GM18870 (cell line): ENCODE measurements around the gene AMZ1.
"Not testable (repeated sequence)": the region's sequence is repeated elsewhere in the genome, so short reads cannot be mapped to it uniquely, and the experiment has no call there.

ENCODE experiments used
- ATAC-seq: cut with Tn5 transposase; IDR thresholded peaks from one replicate; pipeline ENCODE4 v1.9.1; 2021; ENCODE audit warnings: moderate library complexity; ENCODE audit not compliant: unreplicated experiment

AMZ1 gene

GRCh38 chr7:2724453-2725177 lies 36.6 kb downstream of the AMZ1 start:
- no peak for ATAC-seq

DNA sequence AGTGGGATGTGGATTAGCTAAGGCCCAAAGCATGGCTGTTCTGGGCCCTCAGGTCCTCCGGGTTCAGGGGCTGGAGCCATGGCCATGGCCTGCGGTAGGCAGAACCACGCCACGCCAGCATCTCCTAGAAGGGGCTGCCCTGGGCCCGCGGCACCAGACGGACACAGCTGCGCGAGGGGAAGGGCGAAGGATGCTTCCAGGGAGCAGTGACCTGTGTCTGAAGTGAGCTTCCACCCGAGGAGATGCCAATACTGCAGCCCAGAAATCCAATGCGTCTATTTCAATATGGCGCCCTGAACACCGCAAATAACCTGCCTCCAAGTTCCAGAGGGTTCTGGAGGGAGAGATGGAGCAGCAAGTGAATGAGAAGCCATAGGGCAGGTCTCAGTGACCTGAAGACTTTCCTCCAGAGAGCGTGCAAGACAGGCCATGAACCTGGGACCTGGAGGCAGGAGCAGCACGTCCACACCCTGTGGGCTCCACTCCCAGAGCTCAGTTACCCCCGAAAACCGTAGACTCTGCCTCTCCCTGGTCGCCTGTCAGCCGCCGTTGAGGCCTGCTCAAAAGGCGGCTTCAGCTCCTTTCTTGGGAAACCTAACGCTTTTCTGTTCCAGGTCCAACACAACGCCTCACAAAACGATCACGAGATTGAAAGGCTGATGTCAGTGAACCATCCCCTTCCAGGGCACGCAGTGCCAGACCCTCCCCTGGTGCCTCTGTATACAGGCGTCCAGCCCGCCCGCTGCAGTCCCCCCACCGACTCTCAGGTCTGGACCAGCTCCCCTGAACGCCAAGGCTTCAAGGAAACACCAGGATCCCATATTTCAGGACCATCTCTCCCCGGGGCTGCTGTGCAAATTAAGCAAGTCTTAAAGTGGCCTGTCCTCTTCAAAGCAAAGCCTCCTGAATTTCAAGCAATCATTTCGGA lies 37.4 kb downstream of the AMZ1 start:
- ATAC-seq: no peak

DNA sequence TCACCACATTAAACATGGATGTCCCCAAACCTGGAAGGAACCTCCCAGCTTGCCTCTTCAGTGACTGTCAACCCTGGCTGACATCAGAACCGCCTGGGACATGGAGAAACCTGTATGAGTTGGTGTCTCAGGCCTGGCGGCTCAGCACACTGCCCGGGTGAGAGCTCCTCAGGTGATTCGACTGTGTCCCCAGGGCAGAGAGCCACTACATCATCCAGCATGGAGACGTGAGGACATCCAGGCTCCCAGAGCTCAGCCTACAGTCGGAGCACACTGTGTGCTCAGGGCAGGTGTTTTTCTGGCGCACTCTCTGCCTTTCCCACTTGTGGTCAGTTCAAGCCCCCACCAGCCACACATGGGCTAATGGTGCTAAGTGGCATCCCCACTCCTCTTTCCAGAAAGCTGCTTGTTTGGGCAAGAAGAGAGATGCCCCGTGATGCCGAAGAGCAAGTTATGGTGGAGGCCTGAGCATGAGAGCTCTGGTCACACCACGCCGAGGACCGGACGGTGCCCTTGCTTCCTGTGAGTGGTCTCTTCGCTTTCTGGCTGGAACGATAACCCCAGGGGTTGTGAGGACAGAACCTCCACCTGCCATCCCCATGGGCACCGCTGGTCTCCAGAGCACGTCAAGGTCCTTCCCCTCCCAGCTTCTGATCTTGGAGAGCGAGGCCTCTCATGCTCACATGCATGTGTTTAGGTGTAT lies 38.5 kb downstream of the AMZ1 start:
- ATAC-seq: no peak

DNA sequence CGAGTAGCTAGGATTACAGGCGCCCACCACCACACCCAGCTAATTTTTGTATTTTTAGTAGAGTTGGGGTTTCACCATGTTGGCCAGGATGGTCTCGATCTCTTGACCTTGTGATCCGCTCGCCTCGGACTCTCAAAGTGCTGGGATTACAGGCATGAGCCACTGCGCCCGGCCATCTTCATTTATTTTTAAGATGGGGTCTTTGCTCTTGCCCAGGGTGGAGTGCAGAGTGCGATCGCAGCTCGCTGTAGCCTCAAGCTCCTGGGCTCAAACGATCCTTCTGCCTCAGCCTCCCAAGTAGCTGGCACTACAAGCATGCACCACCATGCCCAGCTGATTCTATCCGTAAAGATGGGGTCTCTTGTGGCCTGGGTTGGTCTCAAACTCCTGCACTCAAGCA lies 39.2 kb downstream of the AMZ1 start:
- ATAC-seq: not testable (repeated sequence)

DNA sequence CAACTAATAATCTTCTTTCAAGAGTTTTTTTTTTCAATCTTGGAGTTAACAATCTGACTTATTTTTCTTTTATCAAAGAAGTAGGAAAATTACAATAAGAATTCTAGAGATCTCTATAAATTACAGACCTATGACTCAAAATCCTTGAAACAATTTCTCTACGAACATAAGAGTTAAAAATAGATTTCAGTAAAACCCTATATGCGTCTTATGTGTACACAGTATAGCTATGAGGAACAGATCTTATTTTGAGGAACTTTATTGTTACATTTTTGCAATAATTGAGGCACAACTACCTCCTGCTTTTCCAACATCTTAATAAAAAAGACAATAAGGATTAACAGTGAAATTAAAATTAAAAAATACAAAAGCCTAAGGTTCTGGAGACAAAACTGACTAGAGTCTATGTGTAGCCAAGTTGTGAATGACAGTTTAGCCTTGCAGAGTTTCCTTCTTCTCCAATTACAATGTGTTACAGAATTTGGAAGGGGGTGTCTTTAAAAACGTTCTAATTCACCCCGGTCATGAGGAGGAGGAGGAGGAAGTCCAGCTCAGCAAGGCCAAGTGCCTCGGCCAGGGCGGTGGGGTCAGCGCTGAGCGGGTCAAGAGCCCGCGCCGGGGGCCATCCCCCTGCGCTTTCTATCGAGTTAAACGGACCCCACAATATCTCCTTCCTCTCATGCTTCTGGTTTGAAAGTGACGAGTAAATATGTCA lies 40.5 kb downstream of the AMZ1 start:
- ATAC-seq: no peak

GRCh38 chr7:2729031-2729892 lies 41.3 kb downstream of the AMZ1 start:
- ATAC-seq: no peak

DNA sequence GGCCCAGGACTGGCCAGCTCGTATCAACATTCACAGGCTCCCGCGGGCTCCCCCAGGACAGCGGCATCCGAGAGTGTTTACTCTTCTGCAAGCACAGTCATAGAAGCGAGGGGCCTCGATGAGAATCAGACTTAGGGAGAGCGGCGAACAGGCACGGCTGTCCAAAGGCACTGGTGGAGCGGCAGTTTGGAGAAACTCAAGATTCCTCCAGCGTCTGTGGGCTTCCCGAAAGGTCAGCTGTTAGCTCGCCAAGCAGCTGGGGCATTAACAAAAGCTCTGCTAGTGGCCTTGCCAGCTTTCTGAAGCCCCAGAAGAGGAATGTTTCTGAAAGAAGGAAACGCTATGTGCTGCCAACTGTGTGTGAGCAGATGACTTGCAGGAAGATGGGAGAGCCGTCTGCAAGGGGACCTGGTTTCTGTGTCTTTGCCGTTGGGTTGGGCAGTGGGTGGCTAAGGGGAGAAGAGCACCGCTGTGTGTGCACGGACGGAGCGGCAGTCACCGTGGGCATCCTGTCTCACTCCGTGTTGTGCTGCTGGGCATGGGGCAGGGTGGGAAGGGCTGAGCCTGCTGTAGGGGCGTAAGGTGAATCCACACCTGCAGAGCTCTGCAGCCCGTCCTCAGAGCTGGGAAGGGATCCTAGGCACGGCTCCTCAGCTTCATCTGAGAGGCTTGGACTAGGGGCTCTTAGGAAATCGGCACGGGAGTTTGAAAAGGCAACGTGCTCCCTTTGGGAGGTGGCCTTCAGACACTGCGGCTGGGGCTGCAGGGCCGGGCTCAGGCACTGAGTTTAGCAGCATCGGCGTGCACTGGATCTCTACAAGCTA lies 42.1 kb downstream of the AMZ1 start:
- ATAC-seq: no peak

DNA sequence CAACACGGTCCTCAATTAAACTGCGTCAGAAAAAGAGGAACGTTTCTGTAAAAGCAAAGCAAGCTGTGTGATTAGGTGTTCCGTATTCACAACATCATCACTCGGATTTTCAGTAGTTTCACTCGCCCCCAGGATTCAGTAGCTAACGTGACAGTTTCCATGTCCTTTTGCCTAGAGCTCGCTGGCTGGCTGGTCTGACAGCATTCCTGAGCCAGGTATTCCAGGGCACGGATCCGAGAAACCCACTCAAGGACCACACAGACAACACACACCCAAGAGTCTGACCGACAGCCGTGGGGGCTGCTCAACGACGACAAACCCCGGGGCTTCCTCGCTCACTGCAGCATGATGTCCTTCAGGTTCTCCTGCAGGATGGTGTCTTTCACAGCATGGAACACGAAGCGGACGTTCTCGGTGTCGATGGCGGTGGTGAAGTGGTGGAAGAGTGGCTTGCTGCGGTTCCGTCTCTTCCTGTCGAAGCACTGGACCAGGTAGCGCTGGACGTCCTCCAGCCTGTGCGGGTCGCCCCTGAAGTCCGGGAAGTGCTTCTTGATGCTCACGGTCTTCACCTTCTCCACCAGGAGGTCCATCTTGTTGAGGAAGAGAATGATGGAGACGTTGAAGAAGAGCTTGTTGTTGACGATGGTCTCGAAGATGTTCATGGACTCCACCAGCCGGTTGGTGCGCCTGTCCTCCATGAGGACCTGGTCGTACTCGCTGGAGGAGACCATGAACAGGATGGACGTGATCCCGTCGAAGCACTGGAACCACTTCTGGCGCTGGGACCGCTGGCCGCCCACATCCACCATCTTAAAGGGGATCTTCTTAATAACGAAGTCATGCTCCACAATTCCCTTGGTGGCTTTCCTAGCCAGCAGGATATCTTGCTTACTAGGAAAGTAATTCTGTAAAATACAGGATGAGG lies 43.1 kb downstream of the AMZ1 start:
- no peak for ATAC-seq

GRCh38 chr7:2732388-2732787 lies 44.4 kb downstream of the AMZ1 start:
- ATAC-seq: no peak

DNA sequence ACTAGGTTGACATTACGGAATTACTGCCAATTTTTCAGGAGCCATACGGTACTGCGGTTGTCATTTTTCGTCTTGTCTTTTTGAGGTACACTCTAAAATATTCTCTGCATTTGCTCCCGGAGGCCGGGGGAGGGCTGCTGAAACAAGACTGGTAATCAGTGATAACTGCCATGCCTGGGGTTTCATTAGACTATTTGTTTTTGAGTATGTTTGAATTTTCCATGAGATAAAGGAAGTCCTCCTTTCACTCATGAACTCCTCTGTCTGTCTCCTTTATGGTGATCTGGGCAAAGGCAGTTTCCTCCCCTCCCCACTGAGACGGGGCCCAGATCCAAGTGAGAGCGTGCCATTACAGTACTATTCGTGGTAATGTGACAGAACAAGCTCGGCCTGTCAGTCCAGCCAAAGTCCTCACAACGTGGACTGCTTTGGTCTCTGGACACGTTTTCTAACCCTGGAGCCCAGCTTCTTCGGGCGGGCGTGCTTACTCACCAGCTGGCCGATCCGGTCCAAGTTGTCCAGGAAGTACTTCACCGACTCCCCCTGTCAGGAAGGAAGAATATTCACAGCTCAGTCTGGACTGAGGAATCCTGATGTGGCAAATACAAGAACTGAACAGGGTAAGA lies 45.1 kb downstream of the AMZ1 start:
- no peak for ATAC-seq

DNA sequence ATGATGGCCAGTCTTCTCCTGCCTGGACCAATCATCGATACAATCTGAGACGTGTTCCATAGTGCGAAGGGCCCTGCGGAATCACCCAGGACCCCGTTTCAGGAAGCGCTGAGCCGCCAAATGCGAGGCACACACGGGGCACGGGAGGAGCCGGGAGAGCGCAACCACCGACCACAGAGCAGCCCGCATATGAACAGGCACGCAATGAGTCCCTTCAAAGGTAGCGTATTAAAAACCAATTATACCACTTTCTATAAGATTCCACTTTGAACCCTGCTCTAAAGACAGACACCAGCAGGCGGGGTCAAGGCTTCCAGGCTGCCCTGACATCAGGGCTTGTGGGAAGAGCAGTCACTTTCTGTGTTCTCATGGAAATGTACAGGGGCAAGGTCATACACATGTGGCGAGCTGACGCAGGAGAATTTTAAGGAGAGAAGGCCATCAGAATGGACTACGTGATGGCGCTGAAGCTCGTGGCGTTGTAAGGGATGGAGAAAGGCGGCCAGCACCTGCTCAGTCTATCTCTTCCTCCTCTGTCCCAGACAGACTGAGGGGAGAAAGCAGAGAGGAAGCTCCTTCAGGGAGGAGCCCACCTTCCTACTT lies 46.2 kb downstream of the AMZ1 start:
- ATAC-seq: no peak

DNA sequence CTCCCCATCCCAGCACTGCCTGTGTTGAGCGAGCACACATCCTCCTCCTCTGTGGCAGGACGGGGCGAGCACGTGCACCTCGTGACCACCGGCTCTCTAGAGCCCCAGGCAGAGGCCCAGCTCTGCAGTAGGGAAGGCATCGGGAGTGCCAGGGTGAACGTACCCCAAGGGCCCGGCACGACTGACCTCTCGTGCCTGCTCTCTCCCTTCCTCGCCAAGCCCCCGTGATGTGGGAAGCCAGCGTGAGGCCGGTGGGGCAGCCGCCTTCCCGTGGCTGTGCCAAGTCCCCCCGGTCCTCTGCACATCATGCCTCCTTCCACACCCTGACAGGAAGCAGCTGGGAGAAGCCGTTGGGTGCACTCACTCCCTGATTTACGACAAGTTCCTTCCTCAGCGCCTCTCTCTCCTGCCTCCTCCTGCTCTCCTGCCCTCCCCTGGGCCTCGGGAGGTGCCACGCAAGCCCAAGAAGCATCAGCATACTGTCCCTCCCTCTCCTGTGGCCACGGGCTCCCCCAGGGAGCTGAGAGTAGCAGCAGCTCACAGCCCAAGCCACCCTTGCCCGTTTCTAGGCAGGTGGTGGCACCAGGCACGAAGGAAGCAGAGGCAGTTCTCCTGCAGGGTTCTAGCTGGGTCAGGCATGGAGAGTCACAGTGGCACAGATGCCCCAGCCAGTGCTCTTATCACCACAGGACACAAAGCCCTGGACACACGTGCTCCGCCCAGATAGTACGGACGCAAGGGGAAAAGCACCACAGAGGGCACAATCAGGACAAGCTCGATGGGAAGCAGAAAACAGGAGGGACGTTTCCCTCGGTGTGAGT lies 47.0 kb downstream of the AMZ1 start:
- no peak for ATAC-seq

- ATAC-seq: no peak
These were observed 47.7 kb downstream of the AMZ1 start for GRCh38 chr7:2735744-2736143.

DNA sequence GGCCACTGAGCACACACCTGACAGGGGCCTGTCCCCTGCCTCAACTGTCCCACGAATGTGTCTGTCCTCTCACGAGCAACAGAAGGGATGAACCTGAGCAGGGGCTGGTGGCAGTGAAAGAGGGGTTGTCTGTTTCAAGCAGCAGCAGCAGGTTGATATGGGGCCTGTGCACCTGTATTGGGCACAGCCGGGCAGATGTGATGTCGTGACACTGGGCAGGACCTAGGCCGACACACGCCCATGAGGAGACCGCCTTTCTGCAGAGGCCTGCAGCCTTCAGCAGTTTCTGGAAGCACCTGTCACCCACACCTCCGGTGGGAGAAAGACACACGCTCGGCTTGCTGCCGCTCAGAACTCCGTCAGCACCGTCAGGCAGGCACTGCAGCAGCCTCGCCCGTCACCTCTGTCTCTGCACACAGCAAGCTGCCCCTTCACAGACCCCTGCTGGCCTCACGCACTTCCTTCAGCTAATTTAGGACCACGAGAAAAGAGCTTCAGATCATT lies 48.5 kb downstream of the AMZ1 start:
- no peak for ATAC-seq

DNA sequence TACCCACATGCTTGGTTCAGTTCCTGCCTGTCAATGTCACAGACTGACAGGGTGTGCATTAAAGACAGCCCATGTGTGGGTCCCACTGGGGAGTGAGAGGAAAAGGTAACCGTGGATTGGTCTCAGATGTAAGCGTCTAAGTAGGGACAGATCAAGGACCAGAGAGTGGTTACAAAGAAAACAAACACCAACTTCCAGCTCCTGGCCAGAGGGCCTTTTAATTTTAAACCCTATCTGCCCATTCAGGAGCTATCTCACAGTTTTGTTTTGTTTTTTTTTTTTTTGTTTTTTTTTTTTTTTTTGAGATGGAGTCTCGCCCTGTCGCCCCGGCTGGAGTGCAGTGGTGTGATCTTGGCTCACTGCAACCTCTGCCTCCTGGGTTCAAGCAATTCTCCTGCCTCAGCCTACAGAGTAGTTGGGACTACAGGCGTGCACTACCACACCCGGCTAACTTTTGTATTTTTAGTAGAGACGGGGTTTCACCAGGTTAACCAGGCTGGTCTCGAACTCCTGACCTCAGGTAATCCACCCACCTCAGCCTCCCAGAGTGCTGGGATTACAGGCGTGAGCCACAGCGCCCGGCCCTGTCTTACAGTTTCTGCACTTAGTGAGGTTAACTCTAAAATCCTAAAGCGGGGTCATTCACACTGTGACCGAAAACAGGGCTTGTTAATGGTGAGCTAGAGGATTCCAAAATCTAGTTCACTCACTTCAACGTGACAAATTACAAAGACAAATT lies 49.2 kb downstream of the AMZ1 start:
- not testable (repeated sequence) for ATAC-seq
